Gastrocnemius medialis (tissue), 4 donors: ENCODE data around the gene PLD4.

Source experiments
- CTCF ChIP-seq, 5 experiments: fragments of 450-650 bp in 3 of 5; fragments of 200-600 bp in 2 of 5; sonication (generic) in 2 of 5; IDR thresholded peaks in 4 of 5; conservative IDR thresholded peaks in 1 of 5; 1 replicate in 4 of 5; 2 replicates in 1 of 5; pipeline ENCODE4 v1.5.1; 2016 to 2019; ENCODE audit warnings: antibody characterized with exemption in 5 of 5, mild to moderate bottlenecking in 3 of 5, moderate library complexity in 3 of 5
- POLR2A ChIP-seq, 2 donors: fragments of 450-650 bp; IDR thresholded peaks; one replicate each; pipeline ENCODE4 v1.6.1; 2017; ENCODE audit warnings: antibody characterized with exemption in 2 of 2, mild to moderate bottlenecking in 2 of 2, moderate library complexity in 2 of 2

- TF ChIP-seq CTCF (IDR thresholded peaks at IDR 0.05 in 4 of 5, conservative IDR thresholded peaks at IDR 0.05 in 1 of 5) = no peak
- no peak for TF ChIP-seq POLR2A (IDR thresholded peaks at IDR 0.05)
Observed at GRCh38 chr14:104925855-104926609, 1.4 kb downstream of the PLD4 start.
